Erythroblast (primary cell): Measurements from ENCODE around the gene CMKLR1.

Source experiments
- GATA1 ChIP-seq: IDR thresholded peaks from 2 replicates; pipeline ENCODE4 v1.6.1; 2011; ENCODE audit warnings: low read depth, mild to moderate bottlenecking, control low read depth, low read length, moderate library complexity
- POLR2A ChIP-seq: IDR thresholded peaks from 2 replicates; pipeline ENCODE4 v1.6.1; 2011; ENCODE audit warnings: mild to moderate bottlenecking, low read length

GRCh38 chr12:108338915-108339657 is at the start of gene CMKLR1:
- TF ChIP-seq POLR2A (no peak), GATA1 (no peak)
